AG04449 (cell line): Measurements from ENCODE around the gene KPNA4.

ENCODE experiments used
- CTCF ChIA-PET: fragments of 350-600 bp; formaldehyde crosslinking; extraction: SDS; loops from one replicate; lab custom pipeline; 2021; ENCODE audit warnings: antibody characterized with exemption; lab: Yijun Ruan, JAX
- POLR2A ChIA-PET: fragments of 400-600, 350-600 bp; formaldehyde crosslinking; extraction: SDS; loops from one replicate; lab custom pipeline; 2020; ENCODE audit warnings: antibody characterized with exemption, inconsistent platforms; lab: Yijun Ruan, JAX
- DNase-seq: peaks from one replicate; pipeline ENCODE4 v3.0.0-alpha.2; 2010; ENCODE audit warnings: low read depth, low spot score
- H3K4me3 ChIP-seq: 2 replicates; pipeline ENCODE4 v1.5.1; 2011; ENCODE audit warnings: low read depth, mild to moderate bottlenecking, control low read depth, low read length
- CTCF ChIP-seq: IDR thresholded peaks from one replicate; pipeline ENCODE4 v1.5.1; 2011; ENCODE audit warnings: mild to moderate bottlenecking, moderate library complexity, low read length, control low read depth, inconsistent platforms; ENCODE audit not compliant: insufficient read depth; ENCODE audit errors: missing control alignments

Gene KPNA4

GRCh38 chr3:160556141-160556540, 9.2 kb downstream of the KPNA4 start:
- no peak overlapping the region for H3K4me3 ChIP-seq
- ChIA-PET POLR2A (no interaction called here), CTCF (no interaction called here)
- no peak for DNase-seq
- no peak for TF ChIP-seq CTCF

- TF ChIP-seq CTCF: no peak
- ChIA-PET POLR2A (no interaction called here), CTCF (no interaction called here)
Measured at GRCh38 chr3:160554980-160555379, 10.4 kb downstream of the KPNA4 start.

GRCh38 chr3:160553827-160554226, 11.5 kb downstream of the KPNA4 start:
- ChIA-PET CTCF (no interaction called here), POLR2A (interaction anchor here (1.0 kb wide), 1 partner anchor 12 kb away, joined by 3 read pairs; no protein-coding TSS in a partner anchor)
- no peak for DNase-seq
- no peak for TF ChIP-seq CTCF
- H3K4me3 ChIP-seq: no peak overlapping the region

More at GRCh38 chr3:160554980-160555379, 10.4 kb downstream of the KPNA4 start:
- no peak overlapping the region for H3K4me3 ChIP-seq
- no peak for DNase-seq

- no peak for DNase-seq
- no peak for TF ChIP-seq CTCF
- H3K4me3 ChIP-seq: no peak overlapping the region
- POLR2A ChIA-PET: no interaction called here
- CTCF ChIA-PET: no interaction called here
Measured at GRCh38 chr3:160546727-160547126, 18.6 kb downstream of the KPNA4 start.

GRCh38 chr3:160545504-160545871, 19.9 kb downstream of the KPNA4 start:
- ChIA-PET CTCF (interaction anchor here (1.2 kb wide), 1 partner anchor 14 kb away, joined by 4 read pairs; no protein-coding TSS in a partner anchor), POLR2A (no interaction called here)
- DNase-seq: no peak

GRCh38 chr3:160544844-160545503, 20.4 kb downstream of the KPNA4 start:
- H3K4me3 ChIP-seq: no peak overlapping the region
- ChIA-PET POLR2A (no interaction called here), CTCF (interaction anchor here (1.2 to 1.6 kb wide), 2 partner anchors 13 to 16 kb away, joined by 3 to 4 read pairs; no protein-coding TSS in a partner anchor)
- DNase-seq: no peak
- TF ChIP-seq CTCF: no peak

More at GRCh38 chr3:160545504-160545871, 19.9 kb downstream of the KPNA4 start:
- H3K4me3 ChIP-seq: no peak overlapping the region
- no peak for TF ChIP-seq CTCF
